CD4-positive, alpha-beta T cell (primary cell): Measurements from ENCODE around the gene ADAM10. TPM values are rescaled to one million over a fixed set of nuclear protein-coding genes. Genes with fewer than 3 reads are reported as not detected.

Source experiments
- ATAC-seq: fragments of 200-7000 bp; cut with Tn5 transposase; one replicate; pipeline ENCODE4 v1.10.0; 2022; ENCODE audit warnings: mild to moderate bottlenecking; ENCODE audit not compliant: poor library complexity
- CTCF ChIA-PET: fragments of 350-600 bp; sonication (Branson Sonifier 250); formaldehyde crosslinking; loops from one replicate; lab custom pipeline; 2021; ENCODE audit warnings: antibody characterized with exemption, inconsistent platforms; lab: Charles Lee
- POLR2A ChIA-PET: fragments of 350-600 bp; sonication (Branson Sonifier 250); formaldehyde crosslinking; loops from one replicate; lab custom pipeline; 2021; ENCODE audit warnings: antibody characterized with exemption, inconsistent platforms; lab: Charles Lee
- DNase-seq, 14 experiments: peaks; one replicate each; pipeline ENCODE4 v3.0.0-alpha.2; 2013 to 2020; ENCODE audit warnings: mixed read lengths in 2 of 14
- H3K27ac ChIP-seq, 2 donors: one replicate each; pipeline versions ENCODE4 v1.5.1 to v1.7.0; 2013; ENCODE audit warnings: low read length in 2 of 2, low read depth in 1 of 2, mild to moderate bottlenecking in 1 of 2
- H3K27me3 ChIP-seq, 2 experiments: 1 replicate in 1 of 2; 2 replicates in 1 of 2; pipeline versions ENCODE4 v1.6.1 to v1.7.0; 2013; ENCODE audit warnings: low read length in 2 of 2, control low read depth in 1 of 2, mild to moderate bottlenecking in 1 of 2, moderate library complexity in 1 of 2; ENCODE audit not compliant: insufficient read depth in 2 of 2, control insufficient read depth in 1 of 2
- H3K36me3 ChIP-seq: one replicate; pipeline ENCODE4 v1.6.1; 2013; ENCODE audit warnings: low read length, control low read depth; ENCODE audit not compliant: insufficient read depth
- H3K4me1 ChIP-seq: one replicate; pipeline ENCODE4 v1.6.1; 2013; ENCODE audit warnings: low read length, control low read depth; ENCODE audit not compliant: insufficient read depth
- H3K4me3 ChIP-seq: one replicate; pipeline ENCODE4 v1.5.1; 2013; ENCODE audit warnings: mild to moderate bottlenecking, low read length, moderate library complexity
- H3K9me3 ChIP-seq, 2 experiments: 1 replicate in 1 of 2; 2 replicates in 1 of 2; pipeline versions ENCODE4 v1.6.1 to v1.7.0; 2013; ENCODE audit warnings: low read length in 2 of 2, mild to moderate bottlenecking in 2 of 2, control low read depth in 1 of 2, moderate library complexity in 1 of 2; ENCODE audit not compliant: control insufficient read depth in 1 of 2, insufficient read depth in 1 of 2
- H3K27ac Mint-ChIP-seq: one replicate; pipeline ENCODE4 v1.8.0; 2020; ENCODE audit warnings: mixed read lengths
- H3K27me3 Mint-ChIP-seq: one replicate; pipeline ENCODE4 v1.8.0; 2021; ENCODE audit warnings: mixed read lengths
- H3K36me3 Mint-ChIP-seq: one replicate; pipeline ENCODE4 v1.8.0; 2021; ENCODE audit warnings: low read depth, mixed read lengths
- H3K4me1 Mint-ChIP-seq: one replicate; pipeline ENCODE4 v1.8.0; 2021; ENCODE audit warnings: low read depth, mixed read lengths
- H3K4me3 Mint-ChIP-seq: one replicate; pipeline ENCODE4 v1.8.0; 2020; ENCODE audit warnings: mild to moderate bottlenecking, mixed read lengths
- H3K9me3 Mint-ChIP-seq: one replicate; pipeline ENCODE4 v1.8.0; 2020; ENCODE audit warnings: mixed read lengths
- intact Hi-C, 2 experiments: fragments of 100-400 bp; cut with DNase I in 1 of 2; cut with micrococcal nuclease in 1 of 2; formaldehyde crosslinking; loops; one replicate each; pipeline versions ENCODE4 v1.15.1 to v1.9.0; 2023 to 2025; cut with DNase I, micrococcal nuclease
- total RNA-seq, 174 experiments: library from RNA in 2 of 174; stranded (reverse) in 2 of 174; gene quantifications; one replicate each; pipeline ENCODE4 v1.2.3 and lab custom pipeline; 2021 to 2026
- TF ChIP-seq, protein P1 (sequence below): fragments of 200-600 bp; IDR thresholded peaks from one replicate; pipeline ENCODE4 v1.8.0; 2022; ENCODE audit warnings: antibody characterized with exemption, mild to moderate bottlenecking

Gene ADAM10
- total RNA-seq, 2 experiments from 2014 or later: 70.5 to 80.4 TPM

DNA sequence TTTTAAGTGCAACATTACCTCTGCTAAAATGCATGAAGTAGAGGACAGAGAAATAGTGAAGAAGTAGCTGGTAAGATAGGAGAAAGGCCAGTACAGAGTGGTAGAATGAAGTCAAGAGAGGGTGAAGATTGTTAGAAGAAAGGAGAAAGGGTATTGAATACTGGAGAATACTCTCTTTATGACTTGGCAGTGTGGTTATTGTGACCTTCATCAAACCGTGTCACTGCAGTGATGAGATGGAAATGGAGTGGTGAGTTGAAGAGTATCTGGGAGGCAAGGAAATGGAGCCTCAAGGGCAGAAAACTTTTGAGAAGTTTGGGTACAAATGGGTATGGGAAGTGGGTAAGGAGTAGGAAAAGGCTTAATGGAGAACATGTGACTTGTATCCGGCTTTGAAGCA lies 46.3 kb upstream of the ADAM10 start:
- Mint-ChIP-seq H3K27ac (no peak overlapping the region), H3K4me3 (no peak overlapping the region), H3K36me3 (peaks cover 25% of the 10 kb centered on the region), H3K4me1 (peaks cover 17% of the 10 kb centered on the region), H3K27me3 (no peaks in the 10 kb centered on the region), H3K9me3 (no peaks in the 10 kb centered on the region)
- POLR2A ChIA-PET: no interaction called here
- Histone ChIP-seq H3K27me3 (no peaks in the 10 kb centered on the region), H3K9me3 (no peaks in the 10 kb centered on the region), H3K36me3 (no peaks in the 10 kb centered on the region), H3K27ac (no peak overlapping the region), H3K4me1 (no peaks in the 10 kb centered on the region), H3K4me3 (no peak overlapping the region)
- DNase-seq (no peak), ATAC-seq (no peak)
- intact Hi-C loops: loop anchor here in 1 of 2 experiments (10.0 kb wide), 1 partner anchor 111 kb away; no protein-coding TSS in a partner anchor
- TF ChIP-seq, protein P1, sequence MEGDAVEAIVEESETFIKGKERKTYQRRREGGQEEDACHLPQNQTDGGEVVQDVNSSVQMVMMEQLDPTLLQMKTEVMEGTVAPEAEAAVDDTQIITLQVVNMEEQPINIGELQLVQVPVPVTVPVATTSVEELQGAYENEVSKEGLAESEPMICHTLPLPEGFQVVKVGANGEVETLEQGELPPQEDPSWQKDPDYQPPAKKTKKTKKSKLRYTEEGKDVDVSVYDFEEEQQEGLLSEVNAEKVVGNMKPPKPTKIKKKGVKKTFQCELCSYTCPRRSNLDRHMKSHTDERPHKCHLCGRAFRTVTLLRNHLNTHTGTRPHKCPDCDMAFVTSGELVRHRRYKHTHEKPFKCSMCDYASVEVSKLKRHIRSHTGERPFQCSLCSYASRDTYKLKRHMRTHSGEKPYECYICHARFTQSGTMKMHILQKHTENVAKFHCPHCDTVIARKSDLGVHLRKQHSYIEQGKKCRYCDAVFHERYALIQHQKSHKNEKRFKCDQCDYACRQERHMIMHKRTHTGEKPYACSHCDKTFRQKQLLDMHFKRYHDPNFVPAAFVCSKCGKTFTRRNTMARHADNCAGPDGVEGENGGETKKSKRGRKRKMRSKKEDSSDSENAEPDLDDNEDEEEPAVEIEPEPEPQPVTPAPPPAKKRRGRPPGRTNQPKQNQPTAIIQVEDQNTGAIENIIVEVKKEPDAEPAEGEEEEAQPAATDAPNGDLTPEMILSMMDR: no peak
- CTCF ChIA-PET: no interaction called here

DNA sequence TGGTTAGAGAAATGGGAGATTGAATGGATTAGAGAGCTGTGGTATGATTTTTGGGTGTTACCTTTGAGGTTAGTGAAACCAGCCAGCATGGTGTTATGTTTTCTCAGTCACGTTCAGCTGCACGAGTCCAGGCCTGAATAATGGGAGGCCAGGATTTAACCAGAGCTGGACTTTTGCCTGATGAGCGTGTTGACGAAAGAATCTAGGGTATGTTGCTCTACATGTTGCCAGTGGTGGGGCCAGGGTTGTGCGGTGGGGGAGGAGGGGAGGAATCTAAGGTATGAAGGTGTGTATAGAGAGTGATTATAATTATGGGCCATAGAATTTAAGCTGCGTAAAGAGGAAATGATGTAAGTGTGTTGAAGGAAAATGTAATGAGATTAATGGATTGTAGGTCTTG lies 44.4 kb upstream of the ADAM10 start:
- Histone ChIP-seq H3K27ac (no peak overlapping the region), H3K4me3 (no peak overlapping the region), H3K4me1 (no peaks in the 10 kb centered on the region), H3K36me3 (peaks cover 2% of the 10 kb centered on the region), H3K9me3 (no peaks in the 10 kb centered on the region), H3K27me3 (no peaks in the 10 kb centered on the region)
- H3K27me3 Mint-ChIP-seq: no peaks in the 10 kb centered on the region
- no peak overlapping the region for H3K4me3 Mint-ChIP-seq
- H3K9me3 Mint-ChIP-seq: no peaks in the 10 kb centered on the region
- no peak overlapping the region for H3K27ac Mint-ChIP-seq
- no peak for ATAC-seq
- peaks cover 34% of the 10 kb centered on the region for H3K36me3 Mint-ChIP-seq
- TF ChIP-seq, protein P1: no peak
- CTCF ChIA-PET: interaction anchor here (0.7 kb wide), 1 partner anchor 24 kb away, joined by 3 read pairs; no protein-coding TSS in a partner anchor
- intact Hi-C loops: loop anchor here in 1 of 2 experiments (10.0 kb wide), 1 partner anchor 109 kb away; no protein-coding TSS in a partner anchor
- H3K4me1 Mint-ChIP-seq: peaks cover 11% of the 10 kb centered on the region
- DNase-seq: no peak
- POLR2A ChIA-PET: no interaction called here

DNA sequence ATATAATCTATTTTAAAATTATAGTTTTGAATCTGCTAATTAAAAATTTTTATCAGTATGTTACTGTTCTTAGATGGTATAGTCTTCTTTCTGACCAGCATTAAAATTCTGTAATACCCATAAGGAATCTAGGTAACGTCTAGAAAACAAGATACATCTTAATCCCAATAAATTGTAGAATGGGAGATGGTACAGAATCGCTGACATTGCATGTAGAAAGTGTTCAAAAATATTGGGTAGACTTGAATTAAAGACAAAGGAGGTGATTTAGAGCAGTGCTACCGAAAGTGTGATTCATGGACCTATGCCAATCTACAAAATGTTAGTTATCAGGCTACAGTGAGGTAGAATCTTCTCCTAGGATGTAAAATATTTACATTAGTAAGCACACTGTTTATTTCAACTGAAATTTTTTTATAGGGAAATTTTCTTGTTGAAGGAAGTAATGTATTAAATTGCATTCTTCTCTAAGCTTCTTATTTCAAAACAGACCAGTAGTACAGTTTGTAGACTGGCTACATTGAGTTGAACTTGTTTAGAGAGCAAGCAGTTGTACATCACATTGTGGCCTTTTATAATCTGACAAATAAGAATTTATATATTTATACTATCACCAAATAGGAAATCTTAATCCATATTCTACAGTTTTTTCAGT lies 38.7 kb upstream of the ADAM10 start:
- no peak overlapping the region for H3K27ac ChIP-seq
- H3K4me3 ChIP-seq: no peak overlapping the region
- no peaks in the 10 kb centered on the region for H3K27me3 ChIP-seq
- POLR2A ChIA-PET: interaction anchor here (0.6 kb wide), 1 partner anchor 500 kb away, joined by 3 read pairs; no protein-coding TSS in a partner anchor
- H3K4me3 Mint-ChIP-seq: no peak overlapping the region
- DNase-seq (no peak), ATAC-seq (no peak)
- H3K4me1 Mint-ChIP-seq: peaks cover 4% of the 10 kb centered on the region
- H3K27ac Mint-ChIP-seq: no peak overlapping the region
- H3K4me1 ChIP-seq: no peaks in the 10 kb centered on the region
- H3K9me3 Mint-ChIP-seq: no peaks in the 10 kb centered on the region
- peaks cover 5% of the 10 kb centered on the region for H3K36me3 ChIP-seq
- H3K27me3 Mint-ChIP-seq: no peaks in the 10 kb centered on the region
- H3K36me3 Mint-ChIP-seq: peaks cover 34% of the 10 kb centered on the region
- no peaks in the 10 kb centered on the region for H3K9me3 ChIP-seq
- TF ChIP-seq, protein P1: no peak
- CTCF ChIA-PET: interaction anchor here (1.0 kb wide), 1 partner anchor 18 kb away, joined by 4 read pairs; no protein-coding TSS in a partner anchor
- intact Hi-C loops: no loop called here
